ENCODE data around the gene BORCS8.
"Not testable (repeated sequence)": the region's sequence is repeated elsewhere in the genome, so short reads cannot be mapped to it uniquely, and the experiment has no call there.

BORCS8 gene

DNA sequence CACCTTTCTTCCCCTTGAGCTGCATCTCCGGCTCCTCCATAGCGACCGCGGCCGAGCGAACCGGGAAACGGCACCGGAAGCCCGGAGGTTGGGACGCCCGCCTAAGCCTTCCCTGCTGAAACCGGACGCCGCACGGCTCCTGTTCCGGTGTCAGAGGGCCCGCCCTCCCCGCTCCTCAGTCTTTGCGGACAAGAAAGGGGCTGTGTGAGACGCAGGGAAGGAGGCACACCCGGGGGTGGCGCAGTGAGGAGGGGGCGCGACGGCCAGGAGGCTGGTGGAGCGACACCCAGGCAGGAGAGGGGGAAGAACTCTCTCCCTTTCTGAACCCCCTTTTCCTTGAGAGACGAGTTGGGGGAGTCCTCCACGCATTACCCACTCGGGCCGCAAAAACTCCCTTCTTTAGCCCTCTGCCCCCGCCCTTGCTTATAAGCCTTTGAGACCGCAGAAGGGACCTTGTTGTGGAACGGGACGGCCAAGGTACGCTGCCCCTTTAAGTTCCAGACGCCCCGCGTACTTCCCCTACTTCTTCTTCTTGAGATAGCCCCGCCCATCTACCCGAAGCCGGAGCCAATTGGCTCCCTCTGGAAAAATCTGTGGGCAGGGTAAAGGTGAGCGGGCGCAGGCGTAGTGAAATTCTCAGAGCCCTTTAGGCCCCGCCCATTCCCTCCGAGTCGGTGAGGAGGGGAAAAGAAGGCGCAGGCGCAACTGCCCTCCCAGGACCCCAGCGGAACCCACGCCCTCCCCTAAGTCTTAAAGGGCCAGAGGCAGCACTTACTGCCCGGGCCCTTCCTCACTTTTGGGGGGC, at the start of gene BORCS8, which contains the start of gene RFXANK:
Gene BORCS8 (minus strand): TSS at position 75 of the 805 bp plus-strand sequence. CDS start 35 bp downstream, at position 40.
Gene RFXANK (plus strand): TSS at position 181 of the 805 bp plus-strand sequence. CDS start 1,689 bp downstream, outside the sequence.
- in situ Hi-C loops (cut with MboI; ENCODE audit: low sequenced_read_pairs), result no loop called here

DNA sequence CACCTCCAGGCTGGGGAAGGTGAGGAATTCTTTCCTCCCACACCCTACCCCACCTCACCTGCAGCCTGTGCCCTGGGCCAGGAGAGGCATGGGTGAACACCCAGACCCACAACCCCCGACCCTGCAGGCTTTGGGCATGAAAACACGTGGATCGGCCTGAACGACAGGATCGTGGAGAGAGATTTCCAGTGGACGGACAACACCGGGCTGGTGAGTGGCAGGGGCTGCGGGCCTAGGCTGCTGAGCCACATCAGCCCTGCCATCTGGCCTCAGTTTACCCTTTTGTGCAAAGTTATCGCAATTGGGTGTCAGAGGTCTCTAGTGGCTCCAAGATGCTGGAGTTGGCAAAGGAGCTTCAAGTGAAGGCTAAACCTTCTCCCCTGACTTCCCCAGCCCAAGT, 48.5 kb upstream of the BORCS8 start:
- in situ Hi-C loops (cut with MboI; ENCODE audit: low sequenced_read_pairs), result no loop called here

DNA sequence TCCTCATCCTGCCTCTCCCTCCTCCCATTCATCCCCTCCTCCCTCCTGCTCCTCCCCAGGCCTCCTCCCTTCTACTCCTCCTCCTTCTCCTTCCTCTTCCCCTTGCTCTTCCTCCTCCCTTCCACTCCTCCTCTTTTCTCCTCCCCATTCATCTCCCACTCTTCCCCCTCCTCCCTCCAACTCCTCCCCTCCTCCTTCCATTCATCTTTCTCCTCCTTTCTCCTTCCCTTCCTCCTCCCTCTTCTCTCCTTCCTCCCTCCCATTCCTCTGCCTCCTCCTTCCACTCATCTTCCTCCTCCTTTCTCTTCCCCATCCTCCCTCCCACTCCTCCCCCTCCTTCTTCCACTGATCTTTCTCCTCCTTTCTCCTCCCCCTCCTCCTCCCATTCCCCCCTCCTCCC, 47.7 kb upstream of the BORCS8 start:
- in situ Hi-C loops (cut with MboI; ENCODE audit: low sequenced_read_pairs), result no loop called here

DNA sequence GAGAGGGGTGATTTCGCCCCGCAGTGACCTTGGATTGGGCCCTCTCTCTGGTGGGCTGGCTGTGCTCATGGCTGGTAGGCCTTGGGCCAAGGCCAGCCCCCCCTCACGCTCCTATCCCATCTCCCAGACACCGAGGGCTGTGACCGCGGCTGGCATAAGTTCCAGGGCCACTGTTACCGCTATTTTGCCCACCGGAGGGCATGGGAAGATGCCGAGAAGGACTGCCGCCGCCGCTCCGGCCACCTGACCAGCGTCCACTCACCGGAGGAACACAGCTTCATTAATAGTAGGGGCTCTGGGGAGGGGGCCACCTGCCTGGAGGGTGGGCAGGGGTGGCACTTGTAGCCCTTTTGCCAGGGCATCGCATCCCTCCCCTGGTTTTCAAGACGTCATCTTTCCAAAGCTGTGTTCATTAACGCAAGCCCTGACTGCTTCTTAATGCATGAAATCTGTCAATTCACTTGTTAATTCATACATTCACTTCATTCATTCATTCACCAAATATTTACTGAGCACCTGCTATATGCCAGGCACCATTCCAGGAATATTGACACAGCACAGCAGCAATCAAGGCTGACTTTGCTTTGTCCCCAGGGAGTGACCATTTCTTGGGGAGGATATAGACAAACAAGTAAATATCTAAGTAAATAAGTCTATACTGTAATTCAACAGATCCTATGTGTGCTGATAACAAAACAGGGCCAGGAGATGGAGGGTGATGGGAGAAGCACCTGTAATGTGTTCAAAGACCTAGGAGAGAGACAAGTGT, 46.4 kb upstream of the BORCS8 start:
- in situ Hi-C loops (cut with MboI; ENCODE audit: low sequenced_read_pairs), result no loop called here

DNA sequence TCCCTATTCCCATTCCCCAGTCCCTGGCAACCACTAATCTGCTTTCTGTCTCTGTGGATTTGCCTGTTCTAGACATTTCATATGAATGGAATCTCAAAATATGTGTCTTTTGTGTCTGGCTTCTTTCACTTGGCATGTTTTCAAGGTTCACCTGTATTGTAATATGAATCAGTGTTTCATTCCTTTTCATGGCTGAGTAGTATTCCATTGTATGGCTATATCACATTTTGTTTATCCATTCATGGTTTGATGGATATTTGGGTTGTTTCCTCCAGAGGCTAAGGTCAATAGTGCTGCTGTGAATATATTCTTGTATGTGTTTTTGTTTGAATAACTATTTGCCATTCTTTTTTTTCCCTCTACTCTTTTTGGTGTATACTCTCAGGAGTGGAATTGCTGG, 44.2 kb upstream of the BORCS8 start:
- in situ Hi-C loops (cut with MboI; ENCODE audit: low sequenced_read_pairs), result no loop called here

DNA sequence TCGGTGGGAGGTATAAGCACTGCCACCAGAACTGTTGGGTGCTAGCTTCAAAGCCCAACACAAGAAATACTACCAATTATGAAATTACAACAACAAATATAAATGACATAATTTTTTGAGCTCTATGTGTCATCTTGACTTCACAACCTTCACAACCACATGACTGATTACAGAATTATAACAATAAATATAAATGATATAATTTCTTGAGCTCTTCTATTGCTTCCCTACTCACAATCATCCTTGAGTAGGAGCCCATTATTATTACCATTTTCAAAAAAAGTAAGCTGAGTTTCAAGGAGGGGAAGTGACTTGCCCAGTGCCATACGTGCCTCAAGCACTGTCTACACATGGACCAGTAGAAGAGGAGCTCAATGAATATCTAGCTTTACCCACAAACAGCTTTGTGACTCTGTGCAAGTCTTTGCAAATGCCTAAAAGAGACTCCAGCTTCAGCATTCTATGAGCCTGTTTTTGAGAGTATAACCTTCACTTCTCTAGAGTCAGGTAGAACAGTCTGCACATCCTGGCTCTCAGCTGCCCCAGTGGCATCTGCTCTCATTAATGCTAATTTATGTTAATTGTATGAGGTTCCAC, 42.4 kb upstream of the BORCS8 start:
- in situ Hi-C loops (cut with MboI; ENCODE audit: low sequenced_read_pairs), result no loop called here

DNA sequence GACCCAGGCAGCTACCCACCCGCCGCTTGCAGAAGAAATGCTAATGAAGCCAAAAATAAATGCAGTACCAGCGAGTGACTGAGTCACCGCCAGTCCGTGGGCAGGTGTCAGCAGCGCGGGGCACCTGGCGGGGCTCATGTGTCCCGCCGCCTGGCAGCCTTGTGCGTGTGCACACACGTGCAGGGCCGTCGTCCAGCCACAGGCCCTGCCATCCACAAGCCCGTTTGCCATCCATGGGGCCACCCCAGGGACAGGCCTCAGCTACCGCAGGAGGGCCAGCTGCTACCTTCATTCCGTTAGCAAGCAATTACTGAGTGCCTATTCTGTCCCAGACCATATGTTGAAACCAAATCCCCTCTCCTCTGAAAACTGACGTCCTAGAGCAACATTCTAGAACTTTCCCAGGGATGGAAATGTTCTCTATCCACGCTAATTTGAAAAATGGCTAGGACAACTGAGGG, 40.3 kb upstream of the BORCS8 start:
- in situ Hi-C loops (cut with MboI; ENCODE audit: low sequenced_read_pairs), result no loop called here

DNA sequence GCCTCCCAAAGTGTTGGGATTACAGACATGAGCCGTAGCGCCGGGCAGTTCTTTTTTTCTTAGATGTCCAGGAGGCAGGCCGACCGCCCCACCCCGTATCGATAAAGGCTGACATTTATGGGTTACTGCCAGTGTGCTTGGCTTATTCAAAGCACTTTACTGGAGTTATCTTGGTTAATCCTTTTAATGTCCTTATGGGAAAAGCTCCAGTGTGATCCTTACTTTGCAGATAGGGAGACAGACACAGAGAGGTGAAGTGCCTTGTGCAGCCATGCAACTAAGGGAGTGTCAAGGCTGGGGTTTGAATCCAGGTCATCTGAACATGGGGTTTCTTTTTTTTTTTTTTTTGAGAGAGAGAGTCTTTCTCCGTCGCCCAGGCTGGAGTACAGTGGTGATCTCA, 39.0 kb upstream of the BORCS8 start:
- in situ Hi-C loops (cut with MboI; ENCODE audit: low sequenced_read_pairs), result no loop called here

DNA sequence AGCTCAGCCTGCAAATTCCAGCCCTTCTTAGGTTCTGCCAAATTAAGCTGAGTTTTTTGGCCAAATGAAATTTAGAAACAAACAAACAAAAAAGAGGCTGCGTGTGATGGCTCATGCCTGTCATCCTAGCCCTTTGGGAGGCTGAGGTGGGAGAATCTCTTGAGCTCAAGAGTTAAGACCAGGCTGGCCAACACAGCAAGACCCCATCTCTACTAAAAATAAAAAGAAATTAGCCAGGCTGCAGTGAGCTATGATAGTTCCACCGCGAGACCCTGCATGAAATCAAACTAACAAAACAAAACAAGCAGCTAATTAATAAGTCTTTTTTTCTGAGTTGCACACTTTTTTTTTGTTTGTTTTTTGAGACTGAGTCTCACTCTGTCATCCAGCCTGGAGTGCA, 37.7 kb upstream of the BORCS8 start:
- in situ Hi-C loops (cut with MboI; ENCODE audit: low sequenced_read_pairs), result no loop called here

DNA sequence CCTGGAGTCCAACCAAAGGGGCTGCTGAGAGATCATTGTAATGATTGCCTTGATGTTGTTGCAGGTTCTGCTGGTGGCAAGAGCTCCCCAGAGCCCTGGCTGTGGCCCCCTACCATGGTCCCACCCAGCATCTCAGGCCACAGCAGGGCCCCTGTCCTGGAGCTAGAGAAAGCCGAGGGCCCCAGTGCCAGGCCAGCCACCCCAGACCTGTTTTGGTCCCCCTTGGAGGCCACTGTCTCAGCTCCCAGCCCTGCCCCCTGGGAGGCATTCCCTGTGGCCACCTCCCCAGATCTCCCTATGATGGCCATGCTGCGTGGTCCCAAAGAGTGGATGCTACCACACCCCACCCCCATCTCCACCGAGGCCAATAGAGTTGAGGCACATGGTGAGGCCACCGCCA, 35.3 kb upstream of the BORCS8 start:
- in situ Hi-C loops (cut with MboI; ENCODE audit: low sequenced_read_pairs), result no loop called here

DNA sequence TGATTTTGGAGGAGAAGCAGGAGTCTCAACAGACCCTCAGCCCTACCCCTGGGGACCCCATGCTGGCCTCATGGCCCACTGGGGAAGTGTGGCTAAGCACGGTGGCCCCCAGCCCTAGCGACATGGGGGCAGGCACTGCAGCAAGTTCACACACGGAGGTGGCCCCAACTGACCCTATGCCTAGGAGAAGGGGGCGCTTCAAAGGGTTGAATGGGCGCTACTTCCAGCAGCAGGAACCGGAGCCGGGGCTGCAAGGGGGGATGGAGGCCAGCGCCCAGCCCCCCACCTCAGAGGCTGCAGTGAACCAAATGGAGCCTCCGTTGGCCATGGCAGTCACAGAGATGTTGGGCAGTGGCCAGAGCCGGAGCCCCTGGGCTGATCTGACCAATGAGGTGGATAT, 34.7 kb upstream of the BORCS8 start:
- in situ Hi-C loops (cut with MboI; ENCODE audit: low sequenced_read_pairs), result no loop called here

DNA sequence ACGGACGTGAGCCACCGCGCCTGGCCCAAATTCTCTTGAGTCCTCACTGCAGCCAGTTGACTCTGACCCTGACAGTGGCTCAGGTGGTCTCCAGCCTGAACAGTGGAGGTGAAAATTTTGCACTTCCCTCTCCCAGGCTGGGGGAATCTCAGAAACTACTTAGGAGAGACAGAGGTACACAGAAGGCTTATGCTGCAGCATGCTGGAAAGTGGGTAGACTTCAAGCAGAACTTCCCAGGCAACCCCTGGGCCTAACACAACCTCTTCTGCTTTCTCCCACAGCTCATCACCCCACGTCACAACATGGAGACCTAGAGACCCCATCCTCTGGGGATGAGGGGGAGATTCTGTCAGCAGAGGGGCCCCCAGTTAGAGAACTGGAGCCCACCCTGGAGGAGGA, 34.3 kb upstream of the BORCS8 start:
- in situ Hi-C loops (cut with MboI; ENCODE audit: low sequenced_read_pairs), result no loop called here

DNA sequence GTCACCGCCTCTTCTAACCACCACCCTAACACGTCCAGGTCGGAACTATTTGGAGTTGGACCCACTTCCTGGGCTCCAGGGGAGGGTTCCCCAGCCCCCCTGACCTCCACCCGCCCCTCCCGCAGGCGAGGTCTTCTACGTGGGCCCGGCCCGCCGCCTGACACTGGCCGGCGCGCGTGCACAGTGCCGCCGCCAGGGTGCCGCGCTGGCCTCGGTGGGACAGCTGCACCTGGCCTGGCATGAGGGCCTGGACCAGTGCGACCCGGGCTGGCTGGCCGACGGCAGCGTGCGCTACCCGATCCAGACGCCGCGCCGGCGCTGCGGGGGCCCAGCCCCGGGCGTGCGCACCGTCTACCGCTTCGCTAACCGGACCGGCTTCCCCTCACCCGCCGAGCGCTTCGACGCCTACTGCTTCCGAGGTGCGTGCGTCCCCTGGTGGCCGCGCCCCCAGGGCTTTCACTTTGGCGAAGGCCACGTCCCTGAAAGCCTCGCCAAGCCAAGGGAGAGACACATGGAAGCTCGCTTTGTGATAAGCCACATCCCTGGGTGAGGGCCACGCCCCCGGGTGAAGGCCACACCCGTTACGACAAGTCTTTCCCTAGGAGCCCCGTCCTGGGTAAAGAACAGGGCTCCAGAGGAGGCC, 33.0 kb upstream of the BORCS8 start:
- in situ Hi-C loops (cut with MboI; ENCODE audit: low sequenced_read_pairs), result no loop called here

DNA sequence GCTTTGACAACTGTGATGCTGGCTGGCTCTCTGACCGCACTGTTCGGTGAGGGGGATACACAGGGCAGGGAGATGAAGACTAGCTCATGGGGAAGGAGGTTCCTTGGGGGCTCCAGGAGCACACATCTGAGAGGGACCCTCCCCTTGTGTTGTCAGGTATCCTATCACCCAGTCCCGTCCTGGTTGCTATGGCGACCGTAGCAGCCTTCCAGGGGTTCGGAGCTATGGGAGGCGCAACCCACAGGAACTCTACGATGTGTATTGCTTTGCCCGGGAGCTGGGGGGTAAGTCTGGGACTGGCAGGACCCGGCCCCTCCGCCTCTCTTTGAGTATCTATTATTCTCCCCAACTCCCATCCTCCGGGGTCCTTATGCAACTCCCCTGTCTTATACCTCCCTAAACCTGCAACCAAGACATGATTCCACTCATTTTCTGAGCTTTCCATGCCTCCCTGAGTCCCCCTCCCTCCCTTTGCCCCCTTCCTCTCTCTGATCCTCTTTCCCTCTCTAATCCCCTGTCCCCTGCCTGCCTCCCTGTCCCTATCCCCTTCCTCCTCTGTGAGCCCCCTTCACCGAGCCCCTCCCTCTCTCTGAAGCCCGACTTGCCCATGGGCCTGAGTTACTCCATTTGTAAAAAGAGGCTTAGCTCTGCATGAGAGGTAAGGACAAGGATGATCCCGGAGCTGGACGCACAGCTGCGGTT, 32.3 kb upstream of the BORCS8 start:
- in situ Hi-C loops (cut with MboI; ENCODE audit: low sequenced_read_pairs), result no loop called here

DNA sequence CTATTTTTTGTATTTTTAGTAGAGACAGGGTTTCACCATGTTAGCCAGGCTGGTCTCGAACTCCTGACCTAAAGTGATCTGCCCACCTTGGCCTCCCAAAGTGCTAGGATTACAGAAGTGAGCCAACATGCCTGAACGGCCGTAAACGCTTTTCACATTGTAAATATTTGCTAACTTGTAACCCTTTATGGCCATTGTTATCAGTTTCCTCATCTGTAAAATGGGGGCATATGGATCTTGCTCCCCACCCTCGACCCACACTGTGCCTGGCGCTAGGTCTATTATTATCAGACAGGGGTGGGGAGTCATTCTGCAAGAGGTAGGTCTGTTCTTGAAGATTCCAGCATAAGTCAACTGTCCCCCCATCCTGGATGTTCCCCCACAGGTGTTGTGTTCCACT, 31.7 kb upstream of the BORCS8 start:
- in situ Hi-C loops (cut with MboI; ENCODE audit: low sequenced_read_pairs), result no loop called here

DNA sequence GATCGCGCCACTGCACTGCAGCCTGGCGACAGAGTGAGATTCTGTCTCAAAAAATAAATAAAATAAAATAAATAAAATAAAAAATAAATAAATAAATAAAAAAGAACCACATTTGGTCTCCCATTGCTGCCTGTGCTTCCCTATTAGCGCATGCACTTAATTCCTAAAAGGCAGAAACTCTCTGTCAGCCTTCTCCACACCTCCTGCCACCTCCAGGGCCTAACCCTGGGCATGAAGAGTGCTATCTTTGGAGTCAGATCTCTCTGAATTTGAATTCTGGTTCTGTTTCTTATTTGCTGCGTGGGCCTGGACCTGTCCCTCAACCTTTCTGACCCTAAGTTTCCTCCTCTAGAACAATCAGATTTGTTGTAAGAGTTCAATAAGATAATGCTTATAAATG, 31.1 kb upstream of the BORCS8 start:
- in situ Hi-C loops (cut with MboI; ENCODE audit: low sequenced_read_pairs), result no loop called here

DNA sequence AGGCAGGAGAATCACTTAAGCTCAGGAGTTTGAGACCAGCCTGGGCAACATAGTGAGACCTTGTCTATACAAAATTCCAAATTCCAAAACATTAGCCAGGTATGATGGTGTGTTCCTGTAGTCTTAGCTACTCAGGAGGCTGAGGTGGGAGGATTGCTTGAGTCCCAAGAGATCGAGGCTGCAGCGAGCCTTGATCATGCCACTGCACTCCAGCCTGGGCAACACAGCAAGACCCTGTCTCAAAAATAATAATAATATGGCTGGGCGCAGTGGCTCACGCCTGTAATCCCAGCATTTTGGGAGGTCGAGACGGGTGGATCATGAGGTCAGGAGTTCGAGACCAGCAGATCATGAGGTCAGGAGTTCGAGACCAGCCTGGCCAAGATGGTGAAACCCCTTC, 29.0 kb upstream of the BORCS8 start:
- in situ Hi-C loops (cut with MboI; ENCODE audit: low sequenced_read_pairs), result not testable (repeated sequence)

DNA sequence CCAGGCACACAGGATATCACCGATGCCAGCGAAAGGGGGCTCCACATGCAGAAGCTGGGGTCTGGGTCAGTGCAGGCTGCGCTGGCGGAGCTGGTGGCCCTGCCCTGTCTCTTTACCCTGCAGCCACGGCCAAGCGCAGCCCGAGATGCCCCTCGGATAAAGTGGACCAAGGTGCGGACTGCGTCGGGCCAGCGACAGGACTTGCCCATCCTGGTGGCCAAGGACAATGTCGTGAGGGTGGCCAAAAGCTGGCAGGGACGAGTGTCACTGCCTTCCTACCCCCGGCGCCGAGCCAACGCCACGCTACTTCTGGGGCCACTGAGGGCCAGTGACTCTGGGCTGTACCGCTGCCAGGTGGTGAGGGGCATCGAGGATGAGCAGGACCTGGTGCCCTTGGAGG, 27.0 kb upstream of the BORCS8 start:
- in situ Hi-C loops (cut with MboI; ENCODE audit: low sequenced_read_pairs), result no loop called here

DNA sequence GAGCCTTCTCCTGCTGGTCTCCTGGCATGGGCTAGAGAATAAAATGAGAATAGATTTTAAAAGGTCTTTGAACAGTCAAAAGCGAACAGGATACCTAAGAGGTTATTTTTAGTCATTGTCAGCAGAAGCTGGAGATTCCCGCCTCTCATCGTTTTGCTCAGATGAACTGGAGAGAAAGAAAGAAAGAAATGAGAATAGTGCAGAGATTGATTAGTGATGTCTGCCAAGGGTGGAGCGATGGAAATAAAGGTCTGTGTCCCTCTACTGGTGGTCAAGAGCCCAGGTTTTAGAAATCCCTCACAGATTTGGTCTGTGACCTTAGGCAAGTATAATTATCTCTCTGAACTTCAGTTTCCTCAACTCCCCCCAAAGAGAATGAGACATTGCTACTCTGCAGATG, 25.1 kb upstream of the BORCS8 start:
- in situ Hi-C loops (cut with MboI; ENCODE audit: low sequenced_read_pairs), result no loop called here

DNA sequence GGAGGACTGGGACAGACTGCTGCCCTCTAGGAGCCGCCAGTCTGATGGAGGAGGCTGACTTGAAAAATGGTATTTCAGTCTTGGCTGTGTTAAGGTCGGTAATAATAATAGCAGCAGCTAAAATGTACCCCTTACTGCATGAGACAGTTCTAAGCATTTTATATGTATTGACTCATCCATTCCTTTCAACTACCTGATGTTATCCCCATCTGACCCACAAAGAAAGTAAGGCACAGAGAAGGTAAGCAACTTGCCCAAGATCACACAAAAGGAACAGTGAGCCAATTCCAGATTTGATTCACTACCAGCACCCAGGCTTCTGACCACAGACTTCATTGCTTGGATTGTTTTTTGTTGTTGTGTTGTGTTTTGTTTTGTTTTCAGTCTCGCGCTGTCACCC, 23.8 kb upstream of the BORCS8 start:
- in situ Hi-C loops (cut with MboI; ENCODE audit: low sequenced_read_pairs), result no loop called here

DNA sequence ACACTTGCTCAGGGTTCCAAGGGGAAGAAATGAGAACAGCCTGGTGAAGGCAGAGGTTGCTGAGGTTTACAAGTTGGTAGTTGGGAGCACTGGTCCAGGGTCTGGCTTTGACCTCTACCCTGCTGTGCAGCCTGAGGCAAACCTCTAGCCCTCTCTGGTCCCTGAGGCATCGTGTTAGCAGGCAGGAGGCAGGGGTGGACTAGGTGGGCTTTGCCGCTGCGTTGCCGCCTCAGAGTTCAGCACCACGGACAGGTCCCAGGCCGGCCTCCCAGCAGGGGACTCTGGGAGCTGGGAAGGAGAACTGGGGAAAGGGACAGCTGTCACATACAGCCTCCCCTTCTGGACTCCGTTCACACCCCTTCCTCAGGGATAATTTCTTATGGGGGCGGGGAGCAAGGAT, 22.9 kb upstream of the BORCS8 start:
- in situ Hi-C loops (cut with MboI; ENCODE audit: low sequenced_read_pairs), result no loop called here
